PC-3 (cell line): Measurements from ENCODE around the gene FPR3. TPM values are rescaled to one million over a fixed set of nuclear protein-coding genes. Genes with fewer than 3 reads are reported as not detected.

Experiments
- ATAC-seq: fragments of 200-7000 bp; cut with Tn5 transposase; 2 replicates; pipeline ENCODE4 v1.9.1; 2020; ENCODE audit warnings: mild to moderate bottlenecking, moderate library complexity
- BruUV-seq: library from RNA; stranded (reverse); fragments of 400-500 nt; replicated peaks from 2 replicates; lab custom pipeline; 2021; lab: Mats Ljungman, UMichigan
- CTCF ChIA-PET: fragments of 300-600 bp; sonication (Branson Sonifier 250); formaldehyde crosslinking; loops from one replicate; lab custom pipeline; 2022; ENCODE audit warnings: antibody characterized with exemption; lab: Charles Lee
- POLR2A ChIA-PET: fragments of 300-600 bp; sonication (Branson Sonifier 250); formaldehyde crosslinking; loops from one replicate; lab custom pipeline; 2022; ENCODE audit warnings: antibody characterized with exemption; ENCODE audit not compliant: unreplicated experiment; lab: Charles Lee
- DNase-seq: peaks from one replicate; pipeline ENCODE4 v3.0.0-alpha.2; 2015
- H2AFZ ChIP-seq: fragments of 300-600 bp; sonication (generic); 2 replicates; pipeline ENCODE4 v1.6.0; 2016; ENCODE audit warnings: antibody characterized with exemption, low read length
- H3F3A ChIP-seq: fragments of 300-600 bp; sonication (generic); one replicate; pipeline ENCODE4 v1.6.0; 2017; ENCODE audit warnings: antibody characterized with exemption, low read length, control low read depth, mild to moderate bottlenecking; ENCODE audit not compliant: unreplicated experiment
- H3K27ac ChIP-seq: fragments of 300-600 bp; sonication (generic); 2 replicates; pipeline ENCODE4 v1.5.1; 2016; ENCODE audit warnings: mild to moderate bottlenecking, low read length
- H3K27me3 ChIP-seq: fragments of 300-600 bp; sonication (generic); 2 replicates; pipeline ENCODE4 v1.6.1; 2016; ENCODE audit warnings: low read length, mixed read lengths
- H3K36me3 ChIP-seq: fragments of 300-600 bp; sonication (generic); 2 replicates; pipeline ENCODE4 v1.6.1; 2016; ENCODE audit warnings: low read depth, mixed run types, low read length, mixed read lengths
- H3K4me1 ChIP-seq: fragments of 300-600 bp; sonication (generic); 2 replicates; pipeline ENCODE4 v1.5.1; 2016; ENCODE audit warnings: low read length; ENCODE audit not compliant: insufficient read depth
- H3K4me2 ChIP-seq: fragments of 300-600 bp; sonication (generic); 2 replicates; pipeline ENCODE4 v1.6.0; 2016; ENCODE audit warnings: low read length
- H3K4me3 ChIP-seq: fragments of 300-600 bp; sonication (generic); 2 replicates; pipeline ENCODE4 v1.5.1; 2016; ENCODE audit warnings: mild to moderate bottlenecking, low read length, mixed read lengths
- H3K79me2 ChIP-seq: fragments of 300-600 bp; sonication (generic); 2 replicates; pipeline ENCODE4 v1.6.1; 2017; ENCODE audit warnings: low read length, mixed read lengths
- H3K9ac ChIP-seq: fragments of 300-600 bp; sonication (generic); 2 replicates; pipeline ENCODE4 v1.6.0; 2016; ENCODE audit warnings: mild to moderate bottlenecking, low read length
- H3K9me2 ChIP-seq: fragments of 300-600 bp; sonication (generic); replicated peaks from 2 replicates; pipeline ENCODE4 v1.6.1; 2016; ENCODE audit warnings: mixed run types, low read length, mixed read lengths
- H3K9me3 ChIP-seq: fragments of 300-600 bp; sonication (generic); 2 replicates; pipeline ENCODE4 v1.6.1; 2016; ENCODE audit warnings: low read length, mixed read lengths
- H4K20me1 ChIP-seq: fragments of 300-600 bp; sonication (generic); 2 replicates; pipeline ENCODE4 v1.6.1; 2016; ENCODE audit warnings: low read length, mixed read lengths
- EZH2 ChIP-seq: fragments of 300-600 bp; sonication (generic); IDR thresholded peaks from one replicate; pipeline ENCODE4 v1.6.1; 2017; ENCODE audit warnings: antibody characterized with exemption, mild to moderate bottlenecking, low read length; ENCODE audit not compliant: unreplicated experiment
- EZH2phosphoT487 ChIP-seq: fragments of 300-600 bp; sonication (generic); IDR thresholded peaks from 2 replicates; pipeline ENCODE4 v1.6.1; 2018; ENCODE audit warnings: mild to moderate bottlenecking, antibody characterized with exemption, low read length, borderline replicate concordance
- intact Hi-C: fragments of 100-400 bp; cut with micrococcal nuclease; formaldehyde crosslinking; loops from 2 replicates; pipeline ENCODE4 v1.9.0; 2023
- total RNA-seq: library from RNA; depleted of rRNA; stranded (reverse); fragments of >200 nt; gene quantifications from 2 replicates; pipeline ENCODE4 v1.2.3, GENCODE V29; 2014
- TF ChIP-seq, protein P1 (sequence below): fragments of 300-600 bp; sonication (generic); conservative IDR thresholded peaks from 2 replicates; pipeline ENCODE4 v1.5.1; 2017; ENCODE audit warnings: antibody characterized with exemption, low read depth, mild to moderate bottlenecking, low read length

Gene FPR3
- total RNA-seq, 1 experiment from 2014 or later, result 0.26 TPM

GRCh38 chr19:51830274-51830673, 35.3 kb downstream of the FPR3 start:
- Histone ChIP-seq H2AFZ (no peak overlapping the region), H3K9ac (no peak overlapping the region), H3K4me2 (no peak overlapping the region), H3K27me3 (no peaks in the 10 kb centered on the region), H3K27ac (no peak overlapping the region), H3K4me1 (no peaks in the 10 kb centered on the region), H3K79me2 (no peaks in the 10 kb centered on the region), H3K4me3 (no peak overlapping the region), H4K20me1 (no peaks in the 10 kb centered on the region), H3F3A (no peaks in the 10 kb centered on the region), H3K9me3 (peaks cover 30% of the 10 kb centered on the region), H3K9me2 (no peaks in the 10 kb centered on the region), H3K36me3 (no peaks in the 10 kb centered on the region)
- POLR2A ChIA-PET, result no interaction called here
- CTCF ChIA-PET, result no interaction called here
- peak; percentile 22 for DNase-seq
- ATAC-seq, result no peak
- no TSS peak for BruUV-seq
- intact Hi-C loops, result no loop called here
- no peak for TF ChIP-seq EZH2phosphoT487
- TF ChIP-seq EZH2, result no peak
- TF ChIP-seq, protein P1, sequence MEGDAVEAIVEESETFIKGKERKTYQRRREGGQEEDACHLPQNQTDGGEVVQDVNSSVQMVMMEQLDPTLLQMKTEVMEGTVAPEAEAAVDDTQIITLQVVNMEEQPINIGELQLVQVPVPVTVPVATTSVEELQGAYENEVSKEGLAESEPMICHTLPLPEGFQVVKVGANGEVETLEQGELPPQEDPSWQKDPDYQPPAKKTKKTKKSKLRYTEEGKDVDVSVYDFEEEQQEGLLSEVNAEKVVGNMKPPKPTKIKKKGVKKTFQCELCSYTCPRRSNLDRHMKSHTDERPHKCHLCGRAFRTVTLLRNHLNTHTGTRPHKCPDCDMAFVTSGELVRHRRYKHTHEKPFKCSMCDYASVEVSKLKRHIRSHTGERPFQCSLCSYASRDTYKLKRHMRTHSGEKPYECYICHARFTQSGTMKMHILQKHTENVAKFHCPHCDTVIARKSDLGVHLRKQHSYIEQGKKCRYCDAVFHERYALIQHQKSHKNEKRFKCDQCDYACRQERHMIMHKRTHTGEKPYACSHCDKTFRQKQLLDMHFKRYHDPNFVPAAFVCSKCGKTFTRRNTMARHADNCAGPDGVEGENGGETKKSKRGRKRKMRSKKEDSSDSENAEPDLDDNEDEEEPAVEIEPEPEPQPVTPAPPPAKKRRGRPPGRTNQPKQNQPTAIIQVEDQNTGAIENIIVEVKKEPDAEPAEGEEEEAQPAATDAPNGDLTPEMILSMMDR, result peak; percentile 32; the same call in 1 of the 2 replicates

- POLR2A ChIA-PET, result no interaction called here
- BruUV-seq, result no TSS peak
- no peak overlapping the region for H3K4me3 ChIP-seq
- no peaks in the 10 kb centered on the region for H3K79me2 ChIP-seq
- H3K4me2 ChIP-seq, result no peak overlapping the region
- H3K9me3 ChIP-seq, result peaks cover 41% of the 10 kb centered on the region
- no peaks in the 10 kb centered on the region for H3K9me2 ChIP-seq
- H3K27ac ChIP-seq, result no peak overlapping the region
- ATAC-seq, result no peak
- H3K36me3 ChIP-seq, result peaks cover 14% of the 10 kb centered on the region; the same call in 1 of the 2 replicates
- no peaks in the 10 kb centered on the region for H4K20me1 ChIP-seq
- CTCF ChIA-PET, result no interaction called here
- no peak overlapping the region for H3K9ac ChIP-seq
- no peak for DNase-seq
- no peaks in the 10 kb centered on the region for H3K27me3 ChIP-seq
- no peak overlapping the region for H2AFZ ChIP-seq
- no peaks in the 10 kb centered on the region for H3K4me1 ChIP-seq
- intact Hi-C loops, result no loop called here
- H3F3A ChIP-seq, result no peaks in the 10 kb centered on the region
- TF ChIP-seq EZH2, result no peak
- TF ChIP-seq EZH2phosphoT487, result no peak
- TF ChIP-seq, protein P1, result no peak
Measured at GRCh38 chr19:51837145-51837544, 42.2 kb downstream of the FPR3 start.

- no peak for TF ChIP-seq EZH2phosphoT487
- TF ChIP-seq EZH2, result no peak
- TF ChIP-seq, protein P1, result no peak
- H3K36me3 ChIP-seq, result peaks cover 72% of the 10 kb centered on the region
- no peaks in the 10 kb centered on the region for H3F3A ChIP-seq
- H3K9ac ChIP-seq, result no peak overlapping the region
- H3K27me3 ChIP-seq, result no peaks in the 10 kb centered on the region
- ChIA-PET CTCF (no interaction called here), POLR2A (no interaction called here)
- intact Hi-C loops, result no loop called here
- no peak overlapping the region for H2AFZ ChIP-seq
- H3K9me2 ChIP-seq, result no peaks in the 10 kb centered on the region
- no peak overlapping the region for H3K4me2 ChIP-seq
- DNase-seq (no peak), ATAC-seq (no peak)
- H4K20me1 ChIP-seq, result no peaks in the 10 kb centered on the region
- no TSS peak for BruUV-seq
- H3K9me3 ChIP-seq, result peaks cover 88% of the 10 kb centered on the region
- no peaks in the 10 kb centered on the region for H3K79me2 ChIP-seq
- no peak overlapping the region for H3K4me3 ChIP-seq
- H3K4me1 ChIP-seq, result no peaks in the 10 kb centered on the region
- no peak overlapping the region for H3K27ac ChIP-seq
Measured at GRCh38 chr19:51861870-51862622, 67.1 kb downstream of the FPR3 start.
